Activated CD4-positive, alpha-beta T cell treated with anti-CD3 and anti-CD28 coated beads for 1 hour (primary cell): ENCODE data around the gene SNRPA1.
A peak's percentile ranks its signal among the peaks of the same experiment; 100 is the strongest.

Source experiments
- DNase-seq: peaks from one replicate; pipeline ENCODE4 v3.0.0-alpha.2; 2020

Gene SNRPA1

GRCh38 chr15:101294731-101295606 is at the start of gene SNRPA1:
Gene SNRPA1, minus strand, starts transcription at chr15:101295248. Its CDS starts 70 bp downstream, at chr15:101295178.
- peak; percentile 95 for DNase-seq

- DNase-seq: no peak
Measured at GRCh38 chr15:101342056-101342455, 47.0 kb upstream of the SNRPA1 start.

GRCh38 chr15:101338502-101339057 is 43.5 kb upstream of the SNRPA1 start:
- no peak for DNase-seq

GRCh38 chr15:101337976-101338375 is 42.9 kb upstream of the SNRPA1 start:
- DNase-seq: no peak

- DNase-seq: peak; percentile 37
Measured at GRCh38 chr15:101333907-101334789, 39.1 kb upstream of the SNRPA1 start.

GRCh38 chr15:101332061-101332467 is 37.0 kb upstream of the SNRPA1 start:
- no peak for DNase-seq

- no peak for DNase-seq
Measured at GRCh38 chr15:101329867-101330380, 34.9 kb upstream of the SNRPA1 start.

- DNase-seq: no peak
Measured at GRCh38 chr15:101329309-101329863, 34.3 kb upstream of the SNRPA1 start.

- DNase-seq: no peak
Measured at GRCh38 chr15:101328001-101328400, 33.0 kb upstream of the SNRPA1 start.

GRCh38 chr15:101327147-101327740 is 32.2 kb upstream of the SNRPA1 start:
- no peak for DNase-seq

GRCh38 chr15:101326462-101327146 is 31.6 kb upstream of the SNRPA1 start:
- no peak for DNase-seq

- DNase-seq: no peak
Measured at GRCh38 chr15:101326026-101326315, 30.9 kb upstream of the SNRPA1 start.

- no peak for DNase-seq
Measured at GRCh38 chr15:101325263-101326025, 30.4 kb upstream of the SNRPA1 start.

GRCh38 chr15:101324524-101325177 is 29.6 kb upstream of the SNRPA1 start:
- no peak for DNase-seq

GRCh38 chr15:101323793-101324523 is 28.9 kb upstream of the SNRPA1 start:
- no peak for DNase-seq

- DNase-seq: no peak
Measured at GRCh38 chr15:101322854-101323477, 27.9 kb upstream of the SNRPA1 start.

- DNase-seq: no peak
Measured at GRCh38 chr15:101322016-101322695, 27.1 kb upstream of the SNRPA1 start.

GRCh38 chr15:101320501-101321052 is 25.5 kb upstream of the SNRPA1 start:
- peak; percentile 22 for DNase-seq
